MCF 10A (cell line): ENCODE data around the gene GSAP. TPM values are rescaled to one million over a fixed set of nuclear protein-coding genes. Genes with fewer than 3 reads are reported as not detected.

Source experiments
- BruUV-seq: library from RNA; stranded (reverse); fragments of 400-500 nt; replicated peaks from 2 replicates; lab custom pipeline; 2021; lab: Mats Ljungman, UMichigan
- CTCF ChIA-PET: fragments of 300-600 bp; sonication (Branson Sonifier 250); formaldehyde crosslinking; extraction: SDS; loops from one replicate; lab custom pipeline; 2021; ENCODE audit warnings: antibody characterized with exemption, inconsistent platforms; lab: Yijun Ruan, JAX
- POLR2A ChIA-PET: fragments of 300-600, 350-650 bp; sonication (Branson Sonifier 250); formaldehyde crosslinking; extraction: SDS; loops from one replicate; lab custom pipeline; 2020; ENCODE audit warnings: antibody characterized with exemption, inconsistent platforms; lab: Yijun Ruan, JAX
- DNase-seq: peaks from one replicate; pipeline ENCODE4 v3.0.0-alpha.2; 2018; ENCODE audit not compliant: unreplicated experiment
- H3K27ac Mint-ChIP-seq: one replicate; pipeline ENCODE4 v1.8.0; 2022; ENCODE audit warnings: mild to moderate bottlenecking, low read depth, mixed read lengths; ENCODE audit not compliant: unreplicated experiment
- H3K27me3 Mint-ChIP-seq: one replicate; pipeline ENCODE4 v1.8.0; 2022; ENCODE audit warnings: mixed read lengths; ENCODE audit not compliant: insufficient read depth, unreplicated experiment
- H3K36me3 Mint-ChIP-seq: one replicate; pipeline ENCODE4 v1.8.0; 2022; ENCODE audit warnings: mild to moderate bottlenecking, moderate library complexity, mixed read lengths; ENCODE audit not compliant: insufficient read depth, unreplicated experiment
- H3K4me1 Mint-ChIP-seq: one replicate; pipeline ENCODE4 v1.8.0; 2022; ENCODE audit warnings: mixed read lengths; ENCODE audit not compliant: insufficient read depth, unreplicated experiment
- H3K4me3 Mint-ChIP-seq: one replicate; pipeline ENCODE4 v1.8.0; 2022; ENCODE audit warnings: mild to moderate bottlenecking, moderate library complexity, mixed read lengths; ENCODE audit not compliant: unreplicated experiment
- H3K9me3 Mint-ChIP-seq: one replicate; pipeline ENCODE4 v1.8.0; 2022; ENCODE audit warnings: mixed read lengths; ENCODE audit not compliant: unreplicated experiment
- CTCF ChIP-seq: fragments of 200-600 bp; IDR thresholded peaks from one replicate; pipeline ENCODE4 v1.8.0; 2022; ENCODE audit warnings: antibody characterized with exemption, mild to moderate bottlenecking; ENCODE audit not compliant: unreplicated experiment
- intact Hi-C: fragments of 100-400 bp; cut with micrococcal nuclease; formaldehyde crosslinking; loops from 2 replicates; pipeline ENCODE4 v1.14.1; 2022
- total RNA-seq: library from RNA; stranded (reverse); gene quantifications from 2 replicates; pipeline ENCODE4 v1.2.3, GENCODE V29; 2022

Gene GSAP
- total RNA-seq, 1 experiment from 2014 or later, result 13.7 TPM

GRCh38 chr7:77391230-77391629 lies 24.9 kb downstream of the GSAP start:
- POLR2A ChIA-PET, result no interaction called here
- intact Hi-C loops, result no loop called here
- no TSS peak for BruUV-seq
- peaks cover 6% of the 10 kb centered on the region for H3K36me3 Mint-ChIP-seq
- TF ChIP-seq CTCF, result no peak
- H3K4me3 Mint-ChIP-seq, result no peak overlapping the region
- no peak for DNase-seq
- CTCF ChIA-PET, result interaction anchor here (0.7 kb wide), 1 partner anchor 177 kb away, joined by 3 read pairs; no protein-coding TSS in a partner anchor
- H3K27ac Mint-ChIP-seq, result no peak overlapping the region
- peaks cover 18% of the 10 kb centered on the region for H3K4me1 Mint-ChIP-seq
- no peaks in the 10 kb centered on the region for H3K9me3 Mint-ChIP-seq
- H3K27me3 Mint-ChIP-seq, result no peaks in the 10 kb centered on the region

- no peak for DNase-seq
- H3K4me1 Mint-ChIP-seq, result peaks cover 12% of the 10 kb centered on the region
- H3K36me3 Mint-ChIP-seq, result peaks cover 9% of the 10 kb centered on the region
- H3K27ac Mint-ChIP-seq, result no peak overlapping the region
- intact Hi-C loops, result no loop called here
- H3K9me3 Mint-ChIP-seq, result no peaks in the 10 kb centered on the region
- POLR2A ChIA-PET, result no interaction called here
- no peak for TF ChIP-seq CTCF
- no TSS peak for BruUV-seq
- H3K4me3 Mint-ChIP-seq, result no peak overlapping the region
- CTCF ChIA-PET, result no interaction called here
- no peaks in the 10 kb centered on the region for H3K27me3 Mint-ChIP-seq
Measured at GRCh38 chr7:77388055-77388641, 28.0 kb downstream of the GSAP start.

- H3K27ac Mint-ChIP-seq, result no peak overlapping the region
- BruUV-seq, result no TSS peak
- DNase-seq, result no peak
- H3K9me3 Mint-ChIP-seq, result no peaks in the 10 kb centered on the region
- peaks cover 13% of the 10 kb centered on the region for H3K36me3 Mint-ChIP-seq
- no peak for TF ChIP-seq CTCF
- no peak overlapping the region for H3K4me3 Mint-ChIP-seq
- ChIA-PET POLR2A (no interaction called here), CTCF (no interaction called here)
- no peaks in the 10 kb centered on the region for H3K27me3 Mint-ChIP-seq
- intact Hi-C loops, result no loop called here
- peaks cover 7% of the 10 kb centered on the region for H3K4me1 Mint-ChIP-seq
Measured at GRCh38 chr7:77386165-77386822, 29.9 kb downstream of the GSAP start.

- ChIA-PET POLR2A (no interaction called here), CTCF (no interaction called here)
- Mint-ChIP-seq H3K4me3 (no peak overlapping the region), H3K36me3 (peaks cover 13% of the 10 kb centered on the region), H3K27me3 (no peaks in the 10 kb centered on the region), H3K4me1 (peaks cover 7% of the 10 kb centered on the region), H3K27ac (no peak overlapping the region), H3K9me3 (no peaks in the 10 kb centered on the region)
- no peak for DNase-seq
- no peak for TF ChIP-seq CTCF
- no TSS peak for BruUV-seq
- intact Hi-C loops, result no loop called here
Measured at GRCh38 chr7:77383333-77383740, 32.8 kb downstream of the GSAP start.
